ENCODE measurements around the gene MAB21L4.

The MAB21L4 gene

DNA sequence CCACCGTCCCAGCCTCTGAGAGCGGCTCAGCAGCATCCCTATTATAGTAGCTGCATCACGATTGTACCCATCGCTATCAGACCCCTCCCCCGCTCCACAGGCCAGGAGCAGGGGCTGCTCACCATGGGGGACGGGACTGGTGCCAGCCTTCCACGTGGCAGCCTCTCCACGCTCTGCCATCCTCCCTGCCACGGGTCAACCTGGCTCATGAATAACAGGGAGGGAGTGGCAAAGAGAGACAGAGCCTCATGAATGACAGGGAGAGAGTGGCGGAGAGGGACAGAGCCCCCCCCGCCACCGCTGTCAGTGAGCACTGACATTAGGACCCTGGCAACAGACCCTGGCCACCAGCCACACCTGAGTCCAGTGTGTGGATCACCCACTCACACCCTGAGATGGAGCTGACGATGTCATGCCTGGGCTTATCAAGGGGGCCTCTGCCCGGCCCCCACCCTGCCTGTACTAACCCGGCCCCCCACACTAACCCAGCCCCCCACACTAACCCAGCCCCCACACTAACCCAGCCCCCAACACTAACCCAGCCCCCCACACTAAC is 27.1 kb upstream of the MAB21L4 start:
- DNase-seq: no peak

DNA sequence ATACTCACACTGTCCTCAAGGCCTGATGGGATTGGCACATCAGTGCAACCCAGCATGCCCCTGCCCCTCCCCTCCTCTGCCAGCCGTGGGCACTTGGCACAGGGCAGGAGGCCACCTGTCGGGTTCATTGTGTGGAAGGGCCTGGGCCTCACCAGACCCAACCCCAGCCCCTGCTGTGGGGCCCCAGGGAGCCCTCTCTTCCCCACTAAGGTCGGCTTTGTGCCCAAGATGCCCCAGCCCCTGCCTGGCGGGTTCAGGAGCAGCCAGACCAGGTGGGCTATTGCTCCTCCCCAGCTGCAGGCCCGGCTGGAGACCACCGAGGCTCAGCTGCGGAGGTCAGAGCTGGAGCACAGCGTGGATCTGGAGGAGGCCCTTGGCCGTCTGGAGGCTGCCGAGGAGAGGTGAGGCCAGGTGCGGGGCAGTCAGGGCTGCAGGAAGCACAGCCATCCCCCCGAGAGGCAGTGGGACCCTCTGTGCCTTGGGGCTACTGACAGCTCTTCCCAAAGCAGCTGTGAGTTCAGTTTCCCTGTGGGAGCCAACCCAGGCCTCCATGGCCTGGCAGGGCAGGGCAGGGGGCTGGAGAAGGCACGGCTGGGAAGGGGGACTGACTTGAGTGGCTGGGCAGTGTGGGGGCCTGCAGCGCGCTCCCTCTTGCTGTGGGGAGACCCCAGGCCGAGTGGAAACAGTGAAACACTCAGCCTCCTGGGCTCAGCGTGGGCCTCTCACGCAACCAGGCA is 26.5 kb upstream of the MAB21L4 start:
- DNase-seq: peak; percentile 5

GRCh38 chr2:240921995-240922244 is 26.0 kb upstream of the MAB21L4 start:
- DNase-seq: no peak

- no peak for DNase-seq
Measured at GRCh38 chr2:240921311-240921994, 25.5 kb upstream of the MAB21L4 start.

- DNase-seq: no peak
Measured at GRCh38 chr2:240920783-240921231, 24.9 kb upstream of the MAB21L4 start.

DNA sequence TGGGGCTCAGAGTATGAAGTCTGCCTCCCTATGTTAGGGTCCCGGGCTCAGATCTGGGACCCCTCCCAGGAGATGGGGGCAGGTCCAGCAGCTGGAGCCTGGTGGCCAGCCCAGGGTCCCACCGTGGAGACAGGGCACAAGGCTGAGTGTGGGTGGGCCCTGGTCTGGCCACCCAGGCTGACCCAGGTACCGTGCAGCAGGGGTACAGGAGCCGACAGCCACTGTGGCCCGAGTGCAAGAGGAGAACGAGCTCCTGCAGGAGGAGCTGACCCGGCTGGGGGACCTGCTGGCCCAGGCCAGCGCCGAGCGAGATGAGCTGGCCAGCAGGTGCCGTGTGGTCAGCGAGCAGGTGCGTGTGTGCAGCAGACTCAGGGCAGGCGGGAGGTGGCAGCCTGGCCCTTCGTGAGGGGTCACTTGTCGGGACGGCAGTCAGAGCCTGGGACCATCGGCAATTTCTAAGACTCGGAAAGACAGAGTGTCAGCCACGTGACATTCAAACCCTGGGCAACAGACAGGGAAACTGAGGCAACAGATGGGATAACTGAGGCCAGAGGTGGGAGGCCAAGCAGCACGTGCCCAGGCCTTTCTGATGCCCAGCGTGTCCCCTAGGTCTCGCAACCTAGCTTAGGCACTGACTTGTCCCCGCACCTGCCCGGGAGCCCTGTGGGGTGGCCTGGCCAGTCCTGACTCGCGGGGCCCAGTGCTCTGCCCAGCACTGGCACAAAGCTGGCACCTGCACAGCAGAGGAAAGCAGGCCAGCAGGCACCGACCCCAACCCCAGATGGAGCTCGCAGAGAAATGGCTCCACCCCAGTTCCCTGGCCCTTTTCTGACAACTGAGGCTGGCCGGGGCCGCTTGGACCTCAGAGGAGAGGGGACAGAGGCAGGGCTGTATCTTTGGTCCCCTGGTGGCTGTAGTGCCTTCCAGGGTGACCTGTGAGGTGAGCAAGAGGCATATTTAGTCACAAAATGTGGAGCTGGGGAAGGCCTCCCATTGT is 24.1 kb upstream of the MAB21L4 start:
- no peak for DNase-seq

GRCh38 chr2:240919161-240919781 is 23.3 kb upstream of the MAB21L4 start:
- DNase-seq: no peak

- DNase-seq: no peak
Measured at GRCh38 chr2:240918258-240919091, 22.5 kb upstream of the MAB21L4 start.

DNA sequence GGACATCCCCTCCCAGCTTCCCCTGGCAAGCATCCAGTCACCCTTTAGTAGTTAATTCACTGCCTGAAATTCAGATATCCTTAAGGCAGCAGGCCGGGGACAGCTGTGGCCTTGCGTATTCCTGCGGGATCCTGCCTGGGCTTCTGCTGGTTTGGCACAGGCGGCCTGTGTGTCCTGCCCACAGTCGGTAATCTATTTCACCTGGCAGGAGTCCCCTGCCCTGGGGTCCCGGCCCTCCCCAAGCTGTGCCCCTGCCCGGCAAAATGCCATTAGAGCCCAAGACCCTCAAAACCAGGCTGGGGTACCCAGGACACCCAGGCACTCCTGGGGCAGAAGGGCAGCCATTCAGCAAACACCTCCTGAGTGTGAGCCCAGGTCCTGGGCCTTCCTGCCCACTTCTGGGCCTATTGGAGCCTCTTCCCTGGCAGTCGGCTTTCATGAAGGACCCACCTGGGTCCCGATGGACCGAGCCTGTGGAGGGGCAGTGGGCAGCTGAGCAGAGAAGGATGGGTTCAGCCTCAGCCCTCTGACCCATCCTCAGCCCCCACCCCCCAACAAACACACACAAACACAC is 21.8 kb upstream of the MAB21L4 start:
- no peak for DNase-seq

- no peak for DNase-seq
Measured at GRCh38 chr2:240917009-240917683, 21.2 kb upstream of the MAB21L4 start.

DNA sequence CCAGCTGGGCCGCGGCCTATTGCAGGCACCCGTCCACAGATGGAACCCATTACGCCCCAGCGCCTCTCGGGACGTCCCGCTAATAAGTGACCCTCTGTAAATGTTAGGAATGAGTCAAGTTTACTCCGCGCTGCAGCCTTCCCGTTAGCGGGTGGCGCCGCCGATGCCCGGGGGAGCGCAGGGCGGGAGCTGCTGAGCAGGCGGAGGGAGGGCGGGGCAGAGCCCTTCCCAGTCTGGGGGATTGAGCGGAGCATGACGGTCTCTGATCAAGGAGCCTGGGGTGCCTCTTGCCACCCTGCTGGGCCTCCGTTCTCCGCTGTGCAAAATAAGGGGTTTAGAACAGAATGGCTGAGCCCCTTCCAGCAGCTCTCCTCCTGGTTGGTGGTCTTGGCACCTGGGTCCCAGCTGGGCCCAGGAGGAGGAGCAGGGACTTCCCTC is 20.6 kb upstream of the MAB21L4 start:
- DNase-seq: no peak

DNA sequence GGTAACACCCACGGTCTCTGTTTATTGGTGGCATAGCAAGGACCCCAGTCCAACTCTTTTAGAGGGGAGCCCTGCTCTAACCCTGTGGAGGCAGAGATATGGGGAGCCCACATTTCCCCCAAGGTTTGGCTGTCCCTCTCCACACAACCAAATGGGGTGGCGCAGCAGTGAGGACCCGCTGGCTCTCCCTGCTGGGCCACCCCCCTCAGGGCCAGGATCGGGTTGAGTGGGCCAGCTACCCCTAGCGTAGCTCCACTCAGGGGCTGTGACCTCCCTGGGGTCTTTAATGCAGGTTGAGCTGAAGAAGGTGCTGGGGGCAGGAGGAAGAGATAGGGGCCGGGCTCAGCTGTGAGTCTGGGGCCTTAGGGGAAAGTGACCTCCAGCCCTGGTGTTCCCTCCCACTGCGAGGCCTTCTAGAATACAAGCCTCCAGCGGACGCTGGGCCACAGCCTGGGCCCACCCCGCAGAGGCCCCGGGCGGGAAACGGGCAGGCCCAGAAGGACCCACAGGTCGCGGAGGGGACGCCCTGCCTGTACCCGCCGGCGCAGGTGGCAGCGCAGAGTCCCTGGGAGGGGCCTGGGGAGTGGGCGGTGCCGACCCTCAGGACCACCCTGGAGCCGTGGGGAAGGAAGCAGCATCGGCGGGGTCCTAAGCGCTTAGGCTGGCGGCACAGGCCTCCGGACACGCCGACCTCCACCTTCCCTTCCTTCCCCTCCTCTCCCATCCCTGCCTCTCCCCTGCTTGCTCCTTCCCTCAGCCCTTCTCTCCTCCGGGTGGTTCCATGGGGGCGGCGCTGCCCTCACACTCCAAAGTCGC is 19.8 kb upstream of the MAB21L4 start:
- no peak for DNase-seq

DNA sequence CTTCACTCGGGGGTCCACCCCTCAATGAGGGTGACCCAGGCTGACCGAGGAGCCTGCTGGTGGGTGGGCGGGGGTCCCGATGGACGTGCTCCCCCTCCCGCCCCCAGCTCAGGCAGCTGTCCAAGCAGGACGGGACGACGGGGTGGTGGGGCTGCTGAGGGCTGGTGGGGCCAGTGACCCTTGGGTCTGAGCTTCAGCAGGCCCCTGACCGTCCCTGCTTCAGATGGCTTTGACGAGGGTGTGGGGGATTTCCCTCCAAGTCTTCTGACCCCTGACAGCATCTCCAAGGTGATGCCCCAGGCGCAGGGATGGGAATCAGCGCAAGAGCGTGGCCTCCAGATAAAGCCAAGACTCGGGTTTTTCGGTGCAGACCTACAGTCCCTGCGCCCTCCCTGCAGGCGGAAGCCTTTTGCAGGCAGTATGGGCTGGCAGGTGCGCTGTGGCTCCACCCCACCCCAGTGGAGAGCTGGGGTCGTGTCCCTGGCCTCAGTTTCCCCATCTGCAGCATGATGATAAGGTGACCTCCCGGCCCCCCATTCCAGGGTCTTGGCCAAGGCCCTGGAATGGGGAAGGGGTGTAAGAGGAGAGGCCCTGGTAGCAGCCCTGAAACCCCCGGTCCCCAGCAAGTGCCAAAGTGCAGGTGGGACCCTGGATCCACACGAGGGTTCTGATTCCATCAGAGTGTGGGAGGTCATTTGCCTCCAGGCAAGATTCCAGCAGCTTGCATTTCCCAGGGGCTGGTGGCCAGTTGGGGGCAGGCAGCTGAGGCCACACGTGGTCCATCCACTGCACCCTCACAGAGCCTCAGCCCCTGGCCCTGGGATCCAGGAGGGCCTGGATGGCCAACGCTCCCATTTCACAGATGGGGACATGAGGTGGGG is 18.9 kb upstream of the MAB21L4 start:
- DNase-seq: no peak

DNA sequence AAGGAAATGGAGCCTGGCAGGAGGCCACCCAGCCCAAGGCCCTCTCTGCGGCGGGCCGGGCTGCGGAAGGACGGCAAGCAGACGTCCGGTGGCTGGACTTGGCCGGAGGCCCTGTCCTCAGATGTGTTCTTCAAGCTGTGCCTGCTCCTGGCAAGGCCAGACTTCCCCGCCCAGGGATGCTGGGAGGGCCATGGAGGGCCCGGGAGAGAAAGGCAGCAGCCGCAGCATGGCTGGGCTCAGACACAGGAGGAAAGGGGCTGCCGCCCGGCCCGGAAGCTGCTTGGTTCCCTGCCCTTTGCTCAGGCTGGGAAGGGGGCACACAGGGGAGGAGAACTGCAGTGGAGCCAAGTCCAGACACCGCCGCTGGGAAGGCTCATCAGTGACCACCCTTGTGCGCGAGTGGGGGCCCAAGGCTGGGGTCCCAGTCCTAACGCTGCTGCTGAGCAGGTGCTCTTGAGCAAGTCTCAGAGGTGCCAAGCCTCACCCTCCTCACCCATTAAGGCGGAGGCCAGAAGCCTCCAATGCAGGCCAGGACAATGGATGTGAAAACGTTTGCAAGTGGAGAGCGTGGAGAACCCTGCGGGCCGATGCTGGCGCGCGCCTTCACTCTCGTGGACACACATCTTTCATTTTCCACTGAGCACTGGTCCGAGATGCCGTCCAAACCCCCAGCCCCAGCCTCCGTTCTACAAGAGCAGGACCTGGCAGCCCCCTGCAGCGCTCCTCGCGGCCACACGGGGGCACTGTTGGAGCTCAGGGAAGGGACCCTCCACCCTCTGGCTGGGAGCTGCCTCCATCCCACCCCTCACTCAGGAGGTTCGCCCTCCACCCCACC is 18.1 kb upstream of the MAB21L4 start:
- DNase-seq: peak; percentile 43

- DNase-seq: no peak
Measured at GRCh38 chr2:240912878-240913809, 17.2 kb upstream of the MAB21L4 start.

GRCh38 chr2:240911641-240912265 is 15.8 kb upstream of the MAB21L4 start:
- no peak for DNase-seq
